ENCODE measurements around the gene UST.
"Not testable (repeated sequence)": the region's sequence is repeated elsewhere in the genome, so short reads cannot be mapped to it uniquely, and the experiment has no call there.

DNA sequence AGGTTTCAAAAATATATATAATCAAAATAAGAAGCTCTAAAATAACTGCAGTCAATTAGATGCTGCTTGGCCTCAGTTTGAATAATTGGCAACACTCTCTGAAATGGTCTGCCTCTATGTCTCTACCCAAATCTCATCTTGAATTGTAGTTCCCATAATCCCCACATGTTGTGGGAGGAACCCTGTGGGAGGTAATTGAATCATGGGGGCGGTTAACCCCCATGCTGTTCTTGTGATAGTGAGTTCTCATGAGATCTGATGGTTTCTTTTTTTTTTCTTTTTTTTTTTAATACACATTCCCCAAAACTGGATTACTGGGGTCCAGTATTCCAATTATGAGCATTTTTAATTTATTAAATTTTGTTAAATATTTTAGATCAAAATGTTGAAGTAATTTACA is 8.5 kb downstream of the UST start:
- not testable (repeated sequence) for TF ChIP-seq CTCF, POLR2A (IDR thresholded peaks at IDR 0.05)
